Stimulated activated CD8-positive, alpha-beta memory T cell treated with anti-CD3 and anti-CD28 coated beads, Interleukin-2, amount 100 ng/mL, for 1 hour (primary cell): ENCODE data around the gene SORBS2.

Experiments
- DNase-seq, 2 donors: peaks; one replicate each; pipeline ENCODE4 v3.0.0-alpha.2; 2020; ENCODE audit warnings: low read depth in 2 of 2

SORBS2 gene

GRCh38 chr4:185638548-185639301 lies 173.3 kb downstream of the SORBS2 start:
- no peak for DNase-seq

GRCh38 chr4:185638093-185638492 lies 173.9 kb downstream of the SORBS2 start:
- DNase-seq: no peak

GRCh38 chr4:185637163-185637875 lies 174.7 kb downstream of the SORBS2 start:
- DNase-seq: no peak

- DNase-seq: no peak
These were observed 177.8 kb downstream of the SORBS2 start for GRCh38 chr4:185634066-185634652.

- no peak for DNase-seq
These were observed 185.2 kb downstream of the SORBS2 start for GRCh38 chr4:185626798-185627197.

GRCh38 chr4:185625503-185625902 lies 186.5 kb downstream of the SORBS2 start:
- DNase-seq: no peak

GRCh38 chr4:185624259-185624589 lies 187.8 kb downstream of the SORBS2 start:
- DNase-seq: no peak

- no peak for DNase-seq
These were observed 188.3 kb downstream of the SORBS2 start for GRCh38 chr4:185623444-185624258.

GRCh38 chr4:185608185-185608584 lies 203.8 kb downstream of the SORBS2 start:
- DNase-seq: no peak

- DNase-seq: no peak
These were observed 209.6 kb downstream of the SORBS2 start for GRCh38 chr4:185602397-185602796.

GRCh38 chr4:185600801-185601434 lies 211.1 kb downstream of the SORBS2 start:
- no peak for DNase-seq

GRCh38 chr4:185599553-185600243 lies 212.3 kb downstream of the SORBS2 start:
- DNase-seq: no peak

- no peak for DNase-seq
These were observed 213.0 kb downstream of the SORBS2 start for GRCh38 chr4:185598846-185599552.

- peak; percentile 31 to 43 for DNase-seq
These were observed 214.3 kb downstream of the SORBS2 start for GRCh38 chr4:185597532-185598188.

- no peak for DNase-seq
These were observed 219.0 kb downstream of the SORBS2 start for GRCh38 chr4:185592845-185593488.

- no peak for DNase-seq
These were observed 219.6 kb downstream of the SORBS2 start for GRCh38 chr4:185592438-185592837.

GRCh38 chr4:185591679-185592141 lies 220.3 kb downstream of the SORBS2 start:
- no peak for DNase-seq

GRCh38 chr4:185590982-185591381 lies 221.0 kb downstream of the SORBS2 start:
- DNase-seq: no peak
